OCI-LY7 (cell line): ENCODE measurements around the gene CSF1R. TPM values are rescaled to one million over a fixed set of nuclear protein-coding genes. Genes with fewer than 3 reads are reported as not detected.

Source experiments
- BruUV-seq: library from RNA; stranded (reverse); fragments of 400-500 nt; replicated peaks from 2 replicates; lab custom pipeline; 2021; lab: Mats Ljungman, UMichigan
- CTCF ChIA-PET: fragments of 300-600 bp; sonication (Branson Sonifier 250); formaldehyde crosslinking; loops from one replicate; lab custom pipeline; 2022; ENCODE audit warnings: antibody characterized with exemption; ENCODE audit not compliant: unreplicated experiment; lab: Charles Lee
- POLR2A ChIA-PET: fragments of 300-600 bp; sonication (Branson Sonifier 250); formaldehyde crosslinking; loops from one replicate; lab custom pipeline; 2022; ENCODE audit warnings: antibody characterized with exemption; lab: Charles Lee
- DNase-seq: peaks from one replicate; pipeline ENCODE4 v3.0.0-alpha.2; 2015; ENCODE audit warnings: low spot score
- H2AFZ ChIP-seq: fragments of 200-600 bp; sonication (generic), shearing (Covaris generic); 2 replicates; pipeline ENCODE4 v1.6.1; 2014; ENCODE audit warnings: mild to moderate bottlenecking, antibody characterized with exemption, low read length, moderate library complexity
- H3K27ac ChIP-seq: fragments of 200-600 bp; sonication (generic); 2 replicates; pipeline ENCODE4 v1.5.1; 2014; ENCODE audit warnings: mixed run types, low read depth, mild to moderate bottlenecking, moderate library complexity, low read length, inconsistent platforms; ENCODE audit not compliant: poor library complexity, severe bottlenecking
- H3K36me3 ChIP-seq: fragments of 200-600 bp; sonication (generic); 2 replicates; pipeline ENCODE4 v1.6.1; 2014; ENCODE audit warnings: mild to moderate bottlenecking, antibody characterized with exemption, low read length, moderate library complexity, mixed read lengths; ENCODE audit not compliant: insufficient read depth
- H3K4me1 ChIP-seq: fragments of 200-600 bp; sonication (generic); 2 replicates; pipeline ENCODE4 v1.5.1; 2014; ENCODE audit warnings: mild to moderate bottlenecking, low read length; ENCODE audit not compliant: insufficient read depth, poor library complexity, severe bottlenecking
- H3K4me2 ChIP-seq: fragments of 200-600 bp; sonication (generic); 2 replicates; pipeline ENCODE4 v1.6.1; 2014; ENCODE audit warnings: mild to moderate bottlenecking, low read length
- H3K4me3 ChIP-seq: fragments of 200-600 bp; sonication (generic); 2 replicates; pipeline ENCODE4 v1.5.1; 2014; ENCODE audit warnings: mild to moderate bottlenecking, low read depth, low read length; ENCODE audit not compliant: poor library complexity, severe bottlenecking
- H3K79me2 ChIP-seq: fragments of 200-600 bp; sonication (generic); 2 replicates; pipeline ENCODE4 v1.6.1; 2016; ENCODE audit warnings: low read depth, mild to moderate bottlenecking, low read length, moderate library complexity, mixed read lengths; ENCODE audit not compliant: insufficient read depth
- H3K9me2 ChIP-seq: fragments of 200-600 bp; sonication (generic); 2 replicates; pipeline ENCODE4 v1.6.1; 2016; ENCODE audit warnings: mild to moderate bottlenecking, low read length, mixed read lengths; ENCODE audit not compliant: insufficient read depth
- H3K9me3 ChIP-seq: fragments of 200-600 bp; sonication (generic); 2 replicates; pipeline ENCODE4 v1.6.1; 2014; ENCODE audit warnings: mild to moderate bottlenecking, mixed run types, low read length, mixed read lengths
- H4K20me1 ChIP-seq: fragments of 200-600 bp; sonication (generic); 2 replicates; pipeline ENCODE4 v1.6.1; 2014; ENCODE audit warnings: mild to moderate bottlenecking, antibody characterized with exemption, low read length, moderate library complexity, mixed read lengths; ENCODE audit not compliant: insufficient read depth
- CTCF ChIP-seq: fragments of 200-600 bp; sonication (generic); conservative IDR thresholded peaks from 2 replicates; pipeline ENCODE4 v1.5.1; 2014; ENCODE audit warnings: mild to moderate bottlenecking, antibody characterized with exemption, low read length, moderate library complexity, mixed read lengths
- EZH2phosphoT487 ChIP-seq: fragments of 200-600 bp; sonication (generic); IDR thresholded peaks from 2 replicates; pipeline ENCODE4 v1.6.1; 2018; ENCODE audit warnings: low read depth, borderline replicate concordance, mild to moderate bottlenecking, mixed run types, antibody characterized with exemption, low read length, moderate library complexity, mixed read lengths
- intact Hi-C: fragments of 100-400 bp; cut with micrococcal nuclease; formaldehyde crosslinking; loops from one replicate; pipeline ENCODE4 v1.10.0; 2022; ENCODE audit not compliant: unreplicated experiment
- total RNA-seq, 2 experiments: library from RNA; depleted of rRNA in 1 of 2; stranded (reverse); fragments of >200 nt in 1 of 2; shearing (Covaris generic) in 1 of 2; gene quantifications; 2 replicates each; pipeline ENCODE4 v1.2.3, GENCODE V29; 2014 to 2022

CSF1R gene
- total RNA-seq, 2 experiments from 2014 or later, result not detected

DNA sequence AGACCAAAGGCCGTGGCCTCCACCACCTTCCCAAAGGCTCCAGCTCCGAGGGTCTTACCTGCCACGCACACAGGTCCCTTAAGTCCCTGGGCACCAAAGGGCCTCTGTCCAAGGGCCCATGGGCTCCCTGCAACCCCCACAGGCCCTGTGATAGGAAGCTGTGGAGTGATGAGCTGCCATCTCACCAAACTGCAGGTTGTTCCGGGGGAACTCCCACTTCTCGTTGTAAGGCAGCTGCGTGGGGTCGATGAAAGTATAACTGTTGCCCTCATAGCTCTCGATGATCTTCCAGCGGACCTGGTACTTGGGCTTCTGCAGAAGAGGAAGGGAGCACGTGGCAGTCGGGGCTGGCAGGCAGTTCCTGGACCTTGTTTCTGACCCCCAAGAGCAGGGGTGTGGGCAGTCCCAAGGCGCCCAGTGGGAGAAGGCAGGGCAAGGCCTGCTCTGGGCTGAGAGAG lies 24.8 kb downstream of the CSF1R start:
- no peak for TF ChIP-seq CTCF
- no peak for TF ChIP-seq EZH2phosphoT487

GRCh38 chr5:150060471-150060870 lies 25.9 kb downstream of the CSF1R start:
- Histone ChIP-seq H3K4me3 (no peak overlapping the region), H3K36me3 (peaks cover 1% of the 10 kb centered on the region; the same call in 1 of the 2 replicates), H3K4me1 (no peaks in the 10 kb centered on the region), H3K4me2 (no peak overlapping the region), H3K27ac (no peak overlapping the region), H4K20me1 (no peaks in the 10 kb centered on the region), H3K9me3 (no peaks in the 10 kb centered on the region), H3K9me2 (no peaks in the 10 kb centered on the region), H2AFZ (no peak overlapping the region), H3K79me2 (no peaks in the 10 kb centered on the region)
- TF ChIP-seq EZH2phosphoT487 (no peak), CTCF (no peak)
- BruUV-seq, result no TSS peak
- POLR2A ChIA-PET, result interaction anchor here (0.9 kb wide), 1 partner anchor 23 kb away, joined by 3 read pairs; no protein-coding TSS in a partner anchor
- CTCF ChIA-PET, result no interaction called here
- DNase-seq, result no peak
- intact Hi-C loops, result no loop called here

More for the DNA sequence above, 24.8 kb downstream of the CSF1R start:
- no peak for DNase-seq
- Histone ChIP-seq H3K27ac (no peak overlapping the region), H3K4me1 (no peaks in the 10 kb centered on the region), H3K4me2 (no peak overlapping the region), H3K9me2 (no peaks in the 10 kb centered on the region), H3K9me3 (no peaks in the 10 kb centered on the region), H3K79me2 (no peaks in the 10 kb centered on the region), H3K36me3 (no peaks in the 10 kb centered on the region), H2AFZ (no peak overlapping the region), H4K20me1 (no peaks in the 10 kb centered on the region), H3K4me3 (no peak overlapping the region)
- intact Hi-C loops, result no loop called here
- ChIA-PET CTCF (interaction anchor here (0.9 kb wide), 1 partner anchor 13 kb away, joined by 6 read pairs; no protein-coding TSS in a partner anchor), POLR2A (interaction anchor here (0.7 kb wide), 1 partner anchor 146 kb away, joined by 3 read pairs; no protein-coding TSS in a partner anchor)
- BruUV-seq, result no TSS peak

DNA sequence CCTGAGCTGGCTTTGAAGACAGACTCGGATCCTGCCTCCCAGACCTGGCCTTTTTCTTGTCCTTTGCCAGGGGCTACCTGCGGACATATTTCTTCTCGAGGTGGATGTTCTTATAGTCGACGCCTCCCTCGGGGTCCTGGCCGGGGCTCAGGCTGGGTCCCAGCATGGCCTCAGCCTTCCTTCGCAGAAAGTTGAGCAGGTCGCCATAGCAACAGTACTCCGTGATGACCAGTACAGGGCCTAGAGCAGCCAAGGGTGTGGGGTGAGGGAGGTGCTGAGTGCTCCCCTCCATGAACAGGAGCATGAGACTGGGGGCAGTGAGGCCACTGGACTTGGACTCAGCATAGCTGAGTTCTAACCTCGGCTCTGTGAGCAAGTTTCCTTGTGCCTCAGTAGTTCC lies 26.7 kb downstream of the CSF1R start:
- no TSS peak for BruUV-seq
- intact Hi-C loops, result no loop called here
- Histone ChIP-seq H3K4me2 (no peak overlapping the region), H3K36me3 (peaks cover 8% of the 10 kb centered on the region; the same call in 1 of the 2 replicates), H2AFZ (no peak overlapping the region), H3K9me3 (no peaks in the 10 kb centered on the region), H3K4me1 (no peaks in the 10 kb centered on the region), H4K20me1 (no peaks in the 10 kb centered on the region), H3K4me3 (no peak overlapping the region), H3K9me2 (no peaks in the 10 kb centered on the region), H3K79me2 (no peaks in the 10 kb centered on the region), H3K27ac (no peak overlapping the region)
- ChIA-PET POLR2A (interaction anchor here (0.9 kb wide), 1 partner anchor 121 kb away, joined by 3 read pairs; no protein-coding TSS in a partner anchor), CTCF (no interaction called here)
- TF ChIP-seq EZH2phosphoT487 (no peak), CTCF (no peak)
- no peak for DNase-seq
